B cell (primary cell): ENCODE results near the gene POLE.

ENCODE experiments used
- EZH2 ChIP-seq: IDR thresholded peaks from 2 replicates; pipeline ENCODE4 v1.6.1; 2012; ENCODE audit warnings: borderline replicate concordance, low read depth, mild to moderate bottlenecking, moderate library complexity, low read length; ENCODE audit not compliant: insufficient read depth, poor library complexity, severe bottlenecking
- TF ChIP-seq, protein P1 (sequence below): fragments of 200-600 bp; IDR thresholded peaks from one replicate; pipeline ENCODE4 v1.8.0; 2022; ENCODE audit warnings: antibody characterized with exemption, mild to moderate bottlenecking

- TF ChIP-seq, protein P1, sequence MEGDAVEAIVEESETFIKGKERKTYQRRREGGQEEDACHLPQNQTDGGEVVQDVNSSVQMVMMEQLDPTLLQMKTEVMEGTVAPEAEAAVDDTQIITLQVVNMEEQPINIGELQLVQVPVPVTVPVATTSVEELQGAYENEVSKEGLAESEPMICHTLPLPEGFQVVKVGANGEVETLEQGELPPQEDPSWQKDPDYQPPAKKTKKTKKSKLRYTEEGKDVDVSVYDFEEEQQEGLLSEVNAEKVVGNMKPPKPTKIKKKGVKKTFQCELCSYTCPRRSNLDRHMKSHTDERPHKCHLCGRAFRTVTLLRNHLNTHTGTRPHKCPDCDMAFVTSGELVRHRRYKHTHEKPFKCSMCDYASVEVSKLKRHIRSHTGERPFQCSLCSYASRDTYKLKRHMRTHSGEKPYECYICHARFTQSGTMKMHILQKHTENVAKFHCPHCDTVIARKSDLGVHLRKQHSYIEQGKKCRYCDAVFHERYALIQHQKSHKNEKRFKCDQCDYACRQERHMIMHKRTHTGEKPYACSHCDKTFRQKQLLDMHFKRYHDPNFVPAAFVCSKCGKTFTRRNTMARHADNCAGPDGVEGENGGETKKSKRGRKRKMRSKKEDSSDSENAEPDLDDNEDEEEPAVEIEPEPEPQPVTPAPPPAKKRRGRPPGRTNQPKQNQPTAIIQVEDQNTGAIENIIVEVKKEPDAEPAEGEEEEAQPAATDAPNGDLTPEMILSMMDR, result no peak
- no peak for TF ChIP-seq EZH2
Observed at GRCh38 chr12:132685400-132685799, 1.7 kb downstream of the POLE start.
